ENCODE measurements around the gene UQCRFS1. TPM values are rescaled to one million over a fixed set of nuclear protein-coding genes. Genes with fewer than 3 reads are reported as not detected.
"Not testable (repeated sequence)": the region's sequence is repeated elsewhere in the genome, so short reads cannot be mapped to it uniquely, and the experiment has no call there.

UQCRFS1 gene
- total RNA-seq, 3 donors from 2014 or later = 53.7 to 68.8 (median 68.5) TPM

DNA sequence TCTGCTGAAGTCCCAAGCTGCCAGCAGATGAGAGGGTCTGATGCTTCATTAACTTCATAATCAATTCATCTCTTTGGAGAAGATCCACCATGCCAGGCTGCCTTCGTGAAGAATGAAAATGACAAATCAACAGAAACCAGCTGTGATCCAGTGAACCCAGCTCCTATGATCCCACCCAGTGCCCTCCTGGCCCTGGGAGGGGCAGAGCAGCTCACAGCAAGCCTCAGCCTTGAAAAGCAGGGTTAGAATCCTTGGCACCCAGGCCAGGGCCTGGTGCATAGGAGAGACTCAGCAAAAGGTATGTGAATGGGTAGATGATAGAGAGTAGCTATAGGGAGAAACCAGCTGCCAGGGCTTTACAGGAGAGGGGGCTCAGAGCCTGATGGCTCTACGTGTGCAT is 43.6 kb upstream of the UQCRFS1 start:
- Histone ChIP-seq H3K36me3 (ENCODE audit: low read depth) (no peaks in the 10 kb centered on the region), H3K4me1 (ENCODE audit: low read depth) (no peaks in the 10 kb centered on the region), H3K9me3 (no peaks in the 10 kb centered on the region), H3K4me3 (no peak overlapping the region)
- ATAC-seq (no peak), DNase-seq (no peak)
- TF ChIP-seq, protein P1, sequence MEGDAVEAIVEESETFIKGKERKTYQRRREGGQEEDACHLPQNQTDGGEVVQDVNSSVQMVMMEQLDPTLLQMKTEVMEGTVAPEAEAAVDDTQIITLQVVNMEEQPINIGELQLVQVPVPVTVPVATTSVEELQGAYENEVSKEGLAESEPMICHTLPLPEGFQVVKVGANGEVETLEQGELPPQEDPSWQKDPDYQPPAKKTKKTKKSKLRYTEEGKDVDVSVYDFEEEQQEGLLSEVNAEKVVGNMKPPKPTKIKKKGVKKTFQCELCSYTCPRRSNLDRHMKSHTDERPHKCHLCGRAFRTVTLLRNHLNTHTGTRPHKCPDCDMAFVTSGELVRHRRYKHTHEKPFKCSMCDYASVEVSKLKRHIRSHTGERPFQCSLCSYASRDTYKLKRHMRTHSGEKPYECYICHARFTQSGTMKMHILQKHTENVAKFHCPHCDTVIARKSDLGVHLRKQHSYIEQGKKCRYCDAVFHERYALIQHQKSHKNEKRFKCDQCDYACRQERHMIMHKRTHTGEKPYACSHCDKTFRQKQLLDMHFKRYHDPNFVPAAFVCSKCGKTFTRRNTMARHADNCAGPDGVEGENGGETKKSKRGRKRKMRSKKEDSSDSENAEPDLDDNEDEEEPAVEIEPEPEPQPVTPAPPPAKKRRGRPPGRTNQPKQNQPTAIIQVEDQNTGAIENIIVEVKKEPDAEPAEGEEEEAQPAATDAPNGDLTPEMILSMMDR (IDR thresholded peaks at IDR 0.05) = no peak
- intact Hi-C loops (cut with DNase I, micrococcal nuclease) = no loop called here

DNA sequence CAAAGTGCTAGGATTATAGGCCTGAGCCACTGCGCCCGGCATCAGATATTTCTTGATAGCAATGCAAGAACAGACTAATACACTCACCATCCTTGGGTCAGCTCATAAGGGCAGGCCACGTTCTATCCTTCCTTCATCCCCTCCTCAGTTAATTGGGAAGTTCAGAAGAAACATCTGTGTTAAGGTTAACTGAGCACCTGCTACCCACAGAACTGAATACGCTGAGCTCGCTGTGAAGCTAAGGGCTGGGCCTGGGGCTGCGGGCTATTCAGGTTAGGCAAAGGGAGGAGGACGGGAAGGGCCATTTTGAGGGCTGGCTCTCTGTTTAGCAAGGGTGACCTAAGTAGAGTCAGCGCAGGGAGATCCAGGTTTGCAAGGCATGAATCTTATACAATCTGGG is 43.0 kb upstream of the UQCRFS1 start:
- DNase-seq (no peak), ATAC-seq (no peak)
- intact Hi-C loops (cut with DNase I, micrococcal nuclease) = no loop called here
- Histone ChIP-seq H3K4me3 (no peak overlapping the region), H3K36me3 (ENCODE audit: low read depth) (no peaks in the 10 kb centered on the region), H3K4me1 (ENCODE audit: low read depth) (no peaks in the 10 kb centered on the region), H3K9me3 (no peaks in the 10 kb centered on the region)
- TF ChIP-seq, protein P1 (IDR thresholded peaks at IDR 0.05) = no peak

DNA sequence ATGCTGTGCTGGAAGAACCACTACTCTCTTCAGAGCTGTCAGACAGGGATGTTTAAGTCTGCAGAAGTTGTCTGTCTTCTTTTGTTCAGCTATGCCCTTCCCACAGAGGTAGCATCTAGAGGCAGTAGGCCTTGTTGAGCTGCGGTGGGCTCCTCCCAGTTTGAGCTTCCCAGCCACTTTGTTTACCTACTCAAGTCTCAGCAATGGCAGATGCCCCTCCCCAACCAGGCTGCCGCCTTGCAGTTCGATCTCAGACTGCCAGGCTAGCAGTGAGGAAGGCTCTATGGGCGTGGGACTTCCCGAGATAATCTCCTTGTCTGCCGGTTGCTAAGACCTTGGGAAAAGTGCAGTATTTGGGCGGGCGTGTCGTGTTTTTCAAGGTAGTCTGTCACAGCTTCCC is 42.1 kb upstream of the UQCRFS1 start:
- TF ChIP-seq, protein P1 (IDR thresholded peaks at IDR 0.05) = no peak
- ATAC-seq (no peak), DNase-seq (no peak)
- no peaks in the 10 kb centered on the region for H3K4me1 ChIP-seq (ENCODE audit: low read depth)
- no peaks in the 10 kb centered on the region for H3K9me3 ChIP-seq
- intact Hi-C loops (cut with DNase I, micrococcal nuclease) = no loop called here
- no peaks in the 10 kb centered on the region for H3K36me3 ChIP-seq (ENCODE audit: low read depth)
- H3K4me3 ChIP-seq = no peak overlapping the region

GRCh38 chr19:29249798-29250197 is 36.8 kb upstream of the UQCRFS1 start:
- H3K36me3 ChIP-seq (ENCODE audit: low read depth); ATAC-seq; H3K9me3 ChIP-seq; H3K4me1 ChIP-seq (ENCODE audit: low read depth); H3K4me3 ChIP-seq; intact Hi-C loops (cut with DNase I, micrococcal nuclease); DNase-seq: not testable (repeated sequence)

- no peak for DNase-seq
- intact Hi-C loops (cut with DNase I, micrococcal nuclease) = no loop called here
- no peaks in the 10 kb centered on the region for H3K36me3 ChIP-seq (ENCODE audit: low read depth)
- no peak for ATAC-seq
- H3K9me3 ChIP-seq = no peaks in the 10 kb centered on the region
- TF ChIP-seq, protein P1 (IDR thresholded peaks at IDR 0.05) = no peak
- no peak overlapping the region for H3K4me3 ChIP-seq
- no peaks in the 10 kb centered on the region for H3K4me1 ChIP-seq (ENCODE audit: low read depth)
Measured at GRCh38 chr19:29248332-29248844, 35.4 kb upstream of the UQCRFS1 start.

GRCh38 chr19:29247872-29248271 is 34.9 kb upstream of the UQCRFS1 start:
- intact Hi-C loops (cut with DNase I, micrococcal nuclease) = no loop called here
- ATAC-seq (no peak), DNase-seq (no peak)
- H3K36me3 ChIP-seq (ENCODE audit: low read depth) = no peaks in the 10 kb centered on the region
- H3K4me3 ChIP-seq = no peak overlapping the region
- H3K4me1 ChIP-seq (ENCODE audit: low read depth) = no peaks in the 10 kb centered on the region
- H3K9me3 ChIP-seq = no peaks in the 10 kb centered on the region
- TF ChIP-seq, protein P1 (IDR thresholded peaks at IDR 0.05) = no peak

Measured in mucosa of descending colon (tissue), 3 donors.